GM12864 (cell line): ENCODE measurements around the gene NOPCHAP1.

Experiments used
- DNase-seq: peaks from one replicate; pipeline ENCODE4 v3.0.0-alpha.2; 2011; ENCODE audit warnings: low read depth
- H3K4me3 ChIP-seq: 2 replicates; pipeline ENCODE4 v1.5.1; 2011; ENCODE audit warnings: mild to moderate bottlenecking, low read depth, low read length, control low read depth
- TF ChIP-seq, protein P1 (sequence below): IDR thresholded peaks from 2 replicates; pipeline ENCODE4 v1.5.1; 2011; ENCODE audit warnings: low read depth, mild to moderate bottlenecking, moderate library complexity, low read length, control low read depth, inconsistent platforms; ENCODE audit errors: missing control alignments

NOPCHAP1 gene

DNA sequence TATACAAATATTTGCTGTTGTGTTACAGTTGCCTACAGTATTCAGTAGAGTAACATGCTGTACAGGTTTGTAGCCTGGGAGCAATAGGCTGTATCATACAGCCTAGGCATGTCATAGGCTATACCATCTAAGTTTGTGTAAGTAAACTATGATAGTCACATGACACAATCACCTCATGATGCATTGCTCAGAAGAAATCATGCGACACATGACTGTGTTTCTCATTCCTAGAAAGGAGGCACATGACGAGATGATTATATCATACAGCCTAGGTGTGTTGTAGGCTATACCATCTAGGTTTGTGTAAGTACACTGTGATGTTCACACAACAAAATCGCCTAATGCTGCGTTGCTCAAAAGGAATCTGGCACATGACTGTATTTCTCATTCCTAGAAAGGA is 31.9 kb downstream of the NOPCHAP1 start:
- no peak for DNase-seq
- no peak overlapping the region for H3K4me3 ChIP-seq
- TF ChIP-seq, protein P1, sequence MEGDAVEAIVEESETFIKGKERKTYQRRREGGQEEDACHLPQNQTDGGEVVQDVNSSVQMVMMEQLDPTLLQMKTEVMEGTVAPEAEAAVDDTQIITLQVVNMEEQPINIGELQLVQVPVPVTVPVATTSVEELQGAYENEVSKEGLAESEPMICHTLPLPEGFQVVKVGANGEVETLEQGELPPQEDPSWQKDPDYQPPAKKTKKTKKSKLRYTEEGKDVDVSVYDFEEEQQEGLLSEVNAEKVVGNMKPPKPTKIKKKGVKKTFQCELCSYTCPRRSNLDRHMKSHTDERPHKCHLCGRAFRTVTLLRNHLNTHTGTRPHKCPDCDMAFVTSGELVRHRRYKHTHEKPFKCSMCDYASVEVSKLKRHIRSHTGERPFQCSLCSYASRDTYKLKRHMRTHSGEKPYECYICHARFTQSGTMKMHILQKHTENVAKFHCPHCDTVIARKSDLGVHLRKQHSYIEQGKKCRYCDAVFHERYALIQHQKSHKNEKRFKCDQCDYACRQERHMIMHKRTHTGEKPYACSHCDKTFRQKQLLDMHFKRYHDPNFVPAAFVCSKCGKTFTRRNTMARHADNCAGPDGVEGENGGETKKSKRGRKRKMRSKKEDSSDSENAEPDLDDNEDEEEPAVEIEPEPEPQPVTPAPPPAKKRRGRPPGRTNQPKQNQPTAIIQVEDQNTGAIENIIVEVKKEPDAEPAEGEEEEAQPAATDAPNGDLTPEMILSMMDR: no peak

DNA sequence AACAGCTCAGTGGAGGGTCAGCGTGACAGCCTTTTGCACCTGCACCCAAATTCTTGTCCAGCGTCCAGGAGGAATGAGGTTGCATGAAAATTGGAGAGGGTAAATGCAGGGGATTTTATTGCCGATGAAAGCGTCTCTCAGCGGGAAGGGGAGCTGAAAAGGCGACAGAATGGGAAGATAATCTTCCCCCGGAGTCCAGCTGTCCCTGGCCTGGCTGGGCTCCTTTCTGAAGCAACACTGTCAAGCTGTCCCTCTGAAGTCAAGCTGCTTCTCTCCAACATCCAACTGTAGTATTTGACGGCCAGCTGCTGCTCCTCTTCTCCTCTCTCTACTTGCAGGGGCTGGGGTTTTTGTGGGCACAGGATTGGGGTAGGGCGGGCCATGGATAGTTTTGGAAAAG is 32.7 kb downstream of the NOPCHAP1 start:
- TF ChIP-seq, protein P1: no peak
- DNase-seq: no peak
- H3K4me3 ChIP-seq: no peak overlapping the region

DNA sequence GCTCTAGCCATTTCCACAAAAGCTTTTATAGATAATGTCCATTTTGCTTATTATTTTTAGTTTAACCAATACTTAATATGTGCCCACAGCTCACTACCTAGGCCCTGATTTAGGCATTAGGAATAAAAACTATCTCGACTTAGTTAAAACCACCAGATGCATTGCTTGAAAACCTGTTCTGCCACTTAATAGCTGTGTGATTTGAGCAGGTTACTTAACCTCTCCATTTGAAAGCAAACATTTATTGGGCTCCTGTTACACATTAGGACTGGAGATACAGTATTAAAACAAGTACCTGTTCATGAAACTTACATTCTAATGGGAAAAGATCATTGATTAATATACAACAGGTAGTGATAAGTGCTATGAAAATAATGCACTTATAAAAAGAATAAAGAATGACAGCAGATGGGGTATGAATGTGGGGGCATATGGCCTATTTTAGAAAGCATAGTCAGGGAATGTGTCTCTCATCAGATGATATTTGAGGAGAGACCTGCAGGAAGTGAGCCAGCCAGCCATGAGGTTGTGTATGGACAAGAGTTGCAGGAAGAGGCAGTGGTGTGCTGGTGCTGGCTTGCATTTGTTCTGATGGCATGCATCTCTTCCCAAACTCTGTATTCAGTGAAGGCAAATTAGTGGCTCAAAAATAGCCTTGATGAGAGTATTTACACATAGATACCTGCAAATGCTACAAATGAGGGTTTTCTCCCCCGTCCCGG is 34.3 kb downstream of the NOPCHAP1 start:
- DNase-seq: no peak
- no peak overlapping the region for H3K4me3 ChIP-seq

DNA sequence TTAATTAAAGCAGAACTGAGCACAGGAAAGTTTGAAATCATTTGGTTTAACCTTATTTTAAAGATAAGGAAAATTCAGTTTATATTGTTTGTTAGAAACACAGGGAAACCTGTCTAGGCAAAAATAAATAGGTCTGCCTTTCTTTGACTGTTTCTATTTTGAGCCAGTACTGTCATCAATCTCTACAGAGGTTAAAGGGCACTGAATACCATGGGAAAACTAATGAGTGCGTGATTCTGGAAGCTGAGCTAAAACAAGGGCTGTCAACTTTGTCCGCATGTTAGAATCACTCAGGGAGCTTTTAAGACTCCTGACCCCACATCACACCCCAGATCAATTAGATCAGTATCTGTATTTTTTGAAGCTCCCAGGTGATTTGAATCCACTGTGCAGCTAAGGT is 38.8 kb downstream of the NOPCHAP1 start:
- no peak for DNase-seq
- TF ChIP-seq, protein P1: no peak

More for the DNA sequence above, 34.3 kb downstream of the NOPCHAP1 start:
- TF ChIP-seq, protein P1: no peak

DNA sequence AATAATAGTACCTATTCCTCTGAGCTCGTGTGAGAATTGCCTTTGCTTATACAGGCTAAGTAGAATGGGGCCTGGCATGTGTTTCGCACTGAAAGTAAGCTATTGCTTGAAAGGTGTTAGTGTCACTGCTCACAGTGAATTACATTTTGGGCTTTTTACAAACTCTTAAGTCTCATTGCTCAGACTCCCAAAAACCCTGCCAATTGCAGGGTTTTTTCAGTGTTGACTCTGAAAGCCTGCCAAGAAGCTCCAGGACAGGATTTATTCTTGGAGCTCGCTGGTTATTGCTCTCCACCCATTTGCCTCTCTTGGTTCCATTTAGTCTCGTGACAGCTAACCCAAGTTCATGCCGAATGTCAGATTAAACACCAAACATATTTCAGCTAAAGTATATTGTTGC is 39.8 kb downstream of the NOPCHAP1 start:
- no peak overlapping the region for H3K4me3 ChIP-seq
- DNase-seq: no peak
- TF ChIP-seq, protein P1: no peak

More for the DNA sequence above, 38.8 kb downstream of the NOPCHAP1 start:
- no peak overlapping the region for H3K4me3 ChIP-seq

DNA sequence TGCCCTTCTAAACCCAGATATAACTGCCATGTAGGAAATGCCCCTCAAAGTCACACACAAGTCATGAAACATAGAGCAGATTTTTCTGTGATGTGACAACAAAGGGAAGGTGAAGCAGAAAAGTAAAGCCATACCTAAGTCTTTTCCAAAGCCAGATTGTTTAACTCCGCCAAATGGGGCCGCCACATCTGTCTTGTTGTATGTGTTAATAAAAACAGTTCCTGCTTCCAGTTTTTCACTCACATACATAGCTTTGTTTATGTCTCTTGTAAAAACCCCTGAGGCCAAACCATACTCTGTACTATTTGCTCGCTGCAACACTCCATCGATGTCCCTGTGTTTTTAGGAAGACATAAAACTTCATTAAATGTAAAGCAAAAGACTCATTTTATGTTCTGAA is 40.3 kb downstream of the NOPCHAP1 start:
- TF ChIP-seq, protein P1: no peak
- no peak overlapping the region for H3K4me3 ChIP-seq
- no peak for DNase-seq
